ENCODE results near the gene KIF15. TPM values are rescaled to one million over a fixed set of nuclear protein-coding genes. Genes with fewer than 3 reads are reported as not detected.

KIF15 gene
- total RNA-seq, 1 experiment from 2014 or later = 20.9 TPM

DNA sequence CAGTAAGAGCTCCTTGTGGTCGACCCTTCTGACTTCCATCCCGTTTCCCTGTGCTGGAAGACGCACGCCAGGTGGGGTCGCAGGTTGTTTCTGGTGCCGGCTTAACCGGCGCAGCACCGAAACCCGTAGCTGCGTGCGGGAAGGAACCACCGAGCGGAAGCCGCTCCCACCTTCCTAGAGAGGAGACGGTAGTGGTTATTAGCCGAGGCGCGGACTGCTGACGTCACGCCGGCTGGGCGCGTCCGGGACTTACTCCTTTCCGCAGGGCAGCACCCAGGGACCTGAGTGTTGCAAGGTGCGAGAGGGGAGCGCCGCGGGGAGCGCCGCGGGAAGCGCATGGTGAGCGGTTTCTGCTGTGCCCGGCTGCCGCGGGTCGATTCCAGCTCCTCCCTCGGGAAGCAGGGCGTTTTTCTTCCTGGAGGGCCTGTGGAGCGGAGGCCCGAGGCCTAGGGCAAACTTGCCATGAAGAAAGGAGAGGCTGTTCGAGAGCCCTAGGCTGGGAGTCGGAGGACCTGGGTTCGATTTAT lies 32.1 kb upstream of the KIF15 start, which contains the start of gene ZNF501:
Gene ZNF501, plus strand, starts transcription at position 252 of the 527 bp plus-strand sequence. CDS start 4,787 bp downstream, outside the sequence.
- no peak within 1 kb of the TSS for H3K27ac ChIP-seq (ENCODE audit: low read depth, low read length)
- DNase-seq (ENCODE audit: low read depth, low spot score) = no peak

DNA sequence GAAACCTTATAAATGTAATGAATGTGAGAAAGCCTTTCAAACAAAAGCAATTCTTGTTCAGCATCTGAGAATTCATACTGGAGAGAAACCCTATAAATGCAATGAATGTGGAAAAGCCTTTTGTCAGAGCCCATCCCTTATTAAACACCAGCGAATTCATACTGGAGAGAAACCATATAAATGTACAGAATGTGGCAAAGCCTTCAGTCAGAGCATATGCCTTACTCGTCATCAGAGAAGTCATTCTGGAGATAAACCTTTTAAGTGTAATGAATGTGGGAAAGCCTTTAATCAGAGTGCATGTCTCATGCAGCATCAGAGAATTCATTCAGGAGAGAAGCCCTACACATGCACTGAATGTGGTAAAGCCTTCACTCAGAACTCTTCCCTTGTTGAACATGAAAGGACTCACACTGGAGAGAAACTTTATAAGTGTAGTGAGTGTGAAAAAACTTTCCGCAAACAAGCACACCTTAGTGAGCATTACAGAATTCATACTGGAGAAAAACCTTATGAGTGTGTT lies 26.9 kb upstream of the KIF15 start:
- no TSS peak for BruUV-seq (replicated peaks)
- H2AFZ ChIP-seq (ENCODE audit: low read depth, low read length, poor library complexity, severe bottlenecking) = no peak overlapping the region
- intact Hi-C loops (cut with micrococcal nuclease) = no loop called here
- H4K20me1 ChIP-seq (ENCODE audit: insufficient read depth) = no peaks in the 10 kb centered on the region
- H3K36me3 ChIP-seq (ENCODE audit: control insufficient read depth in 1 of 2, insufficient read depth in 2 of 2, low read length in 2 of 2) = no peaks in the 10 kb centered on the region
- no peaks in the 10 kb centered on the region for H3K9me2 ChIP-seq (ENCODE audit: insufficient read depth)
- H3K79me2 ChIP-seq (ENCODE audit: insufficient read depth, low read length) = no peaks in the 10 kb centered on the region
- H3K9me3 ChIP-seq (ENCODE audit: control insufficient read depth in 1 of 2, insufficient read depth in 1 of 2, low read depth in 1 of 2, low read length in 2 of 2) = peaks cover 19 to 59% of the 10 kb centered on the region in 2 experiments; a peak in 3 of 4 replicates
- ATAC-seq (no peak), DNase-seq (ENCODE audit: low read depth, low spot score) (no peak)
- no peak overlapping the region for H3K27ac ChIP-seq (ENCODE audit: low read depth, low read length)
- no peak overlapping the region for H3K9ac ChIP-seq (ENCODE audit: low read length)
- no peak for TF ChIP-seq CEBPB (IDR thresholded peaks at IDR 0.05; ENCODE audit: low read depth)
- TF ChIP-seq FOSL1 (IDR thresholded peaks at IDR 0.05; ENCODE audit: low read depth) = no peak
- TF ChIP-seq ZNF274 (IDR thresholded peaks at IDR 0.05; ENCODE audit: low read depth, low read length) = peak; percentile 94
- no peak overlapping the region for H3K4me3 ChIP-seq (replicated peaks in 1 of 2; ENCODE audit: low read depth in 1 of 2, low read length in 2 of 2)
- H3K4me1 ChIP-seq (ENCODE audit: control insufficient read depth in 1 of 2, insufficient read depth in 2 of 2, low read length in 2 of 2) = no peaks in the 10 kb centered on the region
- H3K4me2 ChIP-seq (ENCODE audit: low read length) = no peak overlapping the region
- RAD21 ChIA-PET (ENCODE audit: low non-redundant PET in 1 of 2, low total read pairs in 2 of 2, uncharacterized antibody in 2 of 2, unreplicated experiment in 2 of 2) = no interaction called here
- CTCF ChIA-PET = no interaction called here
- no peaks in the 10 kb centered on the region for H3K27me3 ChIP-seq (ENCODE audit: insufficient read depth, low read length)
- POLR2A ChIA-PET = no interaction called here

More for the DNA sequence above, 32.1 kb upstream of the KIF15 start, which contains the start of gene ZNF501:
- no TSS peak for BruUV-seq (replicated peaks)
- TF ChIP-seq EZH2phosphoT487 (IDR thresholded peaks at IDR 0.05; ENCODE audit: borderline replicate concordance) = no peak
- ChIA-PET CTCF (no interaction called here), POLR2A (no interaction called here), RAD21 (ENCODE audit: low non-redundant PET in 1 of 2, low total read pairs in 2 of 2, uncharacterized antibody in 2 of 2, unreplicated experiment in 2 of 2) (no interaction called here)
- no peaks in the 10 kb centered on the region for H4K20me1 ChIP-seq (ENCODE audit: insufficient read depth)
- no peak within 1 kb of the TSS for H3K9ac ChIP-seq (ENCODE audit: low read length)
- H3K4me1 ChIP-seq (ENCODE audit: control insufficient read depth in 1 of 2, insufficient read depth in 2 of 2, low read length in 2 of 2) = no peaks in the 10 kb centered on the region
- no peak within 1 kb of the TSS for H3K4me3 ChIP-seq (replicated peaks in 1 of 2; ENCODE audit: low read depth in 1 of 2, low read length in 2 of 2)
- intact Hi-C loops (cut with micrococcal nuclease) = no loop called here
- H2AFZ ChIP-seq (ENCODE audit: low read depth, low read length, poor library complexity, severe bottlenecking) = no peak within 1 kb of the TSS
- no peaks in the 10 kb centered on the region for H3K36me3 ChIP-seq (ENCODE audit: control insufficient read depth in 1 of 2, insufficient read depth in 2 of 2, low read length in 2 of 2)
- H3K79me2 ChIP-seq (ENCODE audit: insufficient read depth, low read length) = no peaks in the 10 kb centered on the region
- peaks cover 13 to 41% of the 10 kb centered on the region in 2 experiments; a peak in 3 of 4 replicates for H3K9me3 ChIP-seq (ENCODE audit: control insufficient read depth in 1 of 2, insufficient read depth in 1 of 2, low read depth in 1 of 2, low read length in 2 of 2)
- H3K9me2 ChIP-seq (ENCODE audit: insufficient read depth) = no peaks in the 10 kb centered on the region
- no peak for ATAC-seq
- H3K4me2 ChIP-seq (ENCODE audit: low read length) = no peak within 1 kb of the TSS
- no peaks in the 10 kb centered on the region for H3K27me3 ChIP-seq (ENCODE audit: insufficient read depth, low read length)
